Parathyroid adenoma (tissue), 2 donors: Measurements from ENCODE around the gene MAGI2.

Source experiments
- H2AFZ ChIP-seq: fragments of 300-600 bp; sonication (generic); one replicate; pipeline ENCODE4 v1.7.0; 2017; ENCODE audit warnings: antibody characterized with exemption, mild to moderate bottlenecking
- H3K27ac ChIP-seq: fragments of 300-600 bp; sonication (generic); one replicate; pipeline ENCODE4 v1.7.0; 2017
- H3K27me3 ChIP-seq: fragments of 300-600 bp; sonication (generic); one replicate; pipeline ENCODE4 v1.7.0; 2017; ENCODE audit warnings: low read length; ENCODE audit not compliant: control insufficient read depth, insufficient read depth
- H3K36me3 ChIP-seq: fragments of 300-600 bp; sonication (generic); one replicate; pipeline ENCODE4 v1.7.0; 2017; ENCODE audit warnings: low read length; ENCODE audit not compliant: control insufficient read depth, insufficient read depth
- H3K4me1 ChIP-seq: fragments of 300-600 bp; sonication (generic); one replicate; pipeline ENCODE4 v1.7.0; 2017; ENCODE audit warnings: control low read depth
- H3K4me2 ChIP-seq: fragments of 300-600 bp; sonication (generic); one replicate; pipeline ENCODE4 v1.7.0; 2017; ENCODE audit warnings: low read length
- H3K4me3 ChIP-seq: fragments of 300-600 bp; sonication (generic); one replicate; pipeline ENCODE4 v1.7.0; 2017; ENCODE audit warnings: low read depth, low read length
- H3K79me2 ChIP-seq: fragments of 300-600 bp; sonication (generic); one replicate; pipeline ENCODE4 v1.7.0; 2017; ENCODE audit warnings: control low read depth
- H3K9ac ChIP-seq: fragments of 300-600 bp; sonication (generic); one replicate; pipeline ENCODE4 v1.7.0; 2017; ENCODE audit warnings: mild to moderate bottlenecking
- H3K9me3 ChIP-seq: fragments of 300-600 bp; sonication (generic); one replicate; pipeline ENCODE4 v1.7.0; 2017; ENCODE audit warnings: low read length; ENCODE audit not compliant: control insufficient read depth
- CTCF ChIP-seq: fragments of 300-600 bp; sonication (generic); IDR thresholded peaks from one replicate; pipeline ENCODE4 v1.7.0; 2017; ENCODE audit warnings: antibody characterized with exemption, mild to moderate bottlenecking
- donor health status: primary hyperparathyroidism.

MAGI2 gene

GRCh38 chr7:79495544-79496272 is 42.2 kb upstream of the MAGI2 start:
- Histone ChIP-seq H3K4me1 (no peaks in the 10 kb centered on the region), H3K36me3 (no peaks in the 10 kb centered on the region), H3K9ac (no peak overlapping the region), H3K4me3 (no peak overlapping the region), H3K9me3 (no peaks in the 10 kb centered on the region), H2AFZ (no peak overlapping the region), H3K27me3 (no peaks in the 10 kb centered on the region), H3K27ac (no peak overlapping the region), H3K4me2 (no peak overlapping the region), H3K79me2 (no peaks in the 10 kb centered on the region)
- no peak for TF ChIP-seq CTCF

GRCh38 chr7:79494046-79494445 is 40.6 kb upstream of the MAGI2 start:
- Histone ChIP-seq H3K9me3 (no peaks in the 10 kb centered on the region), H3K27me3 (no peaks in the 10 kb centered on the region), H2AFZ (no peak overlapping the region), H3K4me3 (no peak overlapping the region), H3K9ac (no peak overlapping the region), H3K79me2 (no peaks in the 10 kb centered on the region), H3K4me1 (no peaks in the 10 kb centered on the region), H3K4me2 (no peak overlapping the region), H3K36me3 (no peaks in the 10 kb centered on the region), H3K27ac (no peak overlapping the region)
- no peak for TF ChIP-seq CTCF

- H3K4me1 ChIP-seq: no peaks in the 10 kb centered on the region
- no peaks in the 10 kb centered on the region for H3K9me3 ChIP-seq
- no peaks in the 10 kb centered on the region for H3K79me2 ChIP-seq
- no peaks in the 10 kb centered on the region for H3K36me3 ChIP-seq
- no peak overlapping the region for H3K9ac ChIP-seq
- no peak overlapping the region for H2AFZ ChIP-seq
- H3K27me3 ChIP-seq: no peaks in the 10 kb centered on the region
- no peak overlapping the region for H3K4me2 ChIP-seq
- no peak for TF ChIP-seq CTCF
- no peak overlapping the region for H3K27ac ChIP-seq
- H3K4me3 ChIP-seq: no peak overlapping the region
These were observed 35.9 kb upstream of the MAGI2 start for GRCh38 chr7:79489371-79489770.

- no peak overlapping the region for H3K27ac ChIP-seq
- no peaks in the 10 kb centered on the region for H3K9me3 ChIP-seq
- no peak overlapping the region for H3K9ac ChIP-seq
- H3K79me2 ChIP-seq: no peaks in the 10 kb centered on the region
- H3K4me2 ChIP-seq: no peak overlapping the region
- H3K36me3 ChIP-seq: no peaks in the 10 kb centered on the region
- no peaks in the 10 kb centered on the region for H3K27me3 ChIP-seq
- TF ChIP-seq CTCF: no peak
- no peak overlapping the region for H2AFZ ChIP-seq
- H3K4me1 ChIP-seq: no peaks in the 10 kb centered on the region
- no peak overlapping the region for H3K4me3 ChIP-seq
These were observed 24.9 kb upstream of the MAGI2 start for GRCh38 chr7:79478386-79478785.

- no peak overlapping the region for H3K27ac ChIP-seq
- no peaks in the 10 kb centered on the region for H3K27me3 ChIP-seq
- H3K4me3 ChIP-seq: no peak overlapping the region
- TF ChIP-seq CTCF: no peak
- no peaks in the 10 kb centered on the region for H3K79me2 ChIP-seq
- H3K36me3 ChIP-seq: no peaks in the 10 kb centered on the region
- no peaks in the 10 kb centered on the region for H3K4me1 ChIP-seq
- H2AFZ ChIP-seq: no peak overlapping the region
- no peak overlapping the region for H3K4me2 ChIP-seq
- H3K9me3 ChIP-seq: no peaks in the 10 kb centered on the region
- H3K9ac ChIP-seq: no peak overlapping the region
These were observed 22.0 kb upstream of the MAGI2 start for GRCh38 chr7:79475455-79475854.
